H1 (cell line): ENCODE measurements around the gene ELMO1. TPM values are rescaled to one million over a fixed set of nuclear protein-coding genes. Genes with fewer than 3 reads are reported as not detected.

Experiments
- CTCF ChIA-PET: fragments of 300-600 bp; sonication (Branson Sonifier 250); formaldehyde crosslinking; loops from one replicate; lab custom pipeline; 2021; ENCODE audit not compliant: partially characterized antibody; lab: Charles Lee
- POLR2A ChIA-PET: fragments of 300-600 bp; sonication (Branson Sonifier 250); formaldehyde crosslinking; loops from one replicate; lab custom pipeline; 2021; ENCODE audit warnings: inconsistent platforms; ENCODE audit not compliant: partially characterized antibody; lab: Charles Lee
- DNase-seq, 2 experiments: peaks; one replicate each; pipeline versions ENCODE4 v3.0.0 to v3.0.0-alpha.2; 2010 to 2022; ENCODE audit warnings: low spot score in 2 of 2, low read depth in 1 of 2, mixed read lengths in 1 of 2
- FAIRE-seq: peaks from 2 replicates; lab custom pipeline; 2011; peaks lifted over from hg19 to GRCh38; lab: Jason Lieb, UNC
- H2AFZ ChIP-seq: 2 replicates; pipeline ENCODE4 v1.8.1; 2012; ENCODE audit warnings: low read length, inconsistent platforms
- H2AK5ac ChIP-seq: 2 replicates; pipeline ENCODE4 v1.6.1; 2013; ENCODE audit warnings: low read depth, low read length
- H2BK120ac ChIP-seq: replicated peaks from 2 replicates; pipeline ENCODE3; 2013; ENCODE audit warnings: low read depth, low read length, inconsistent platforms
- H2BK12ac ChIP-seq: 2 replicates; pipeline ENCODE4 v1.6.1; 2013; ENCODE audit warnings: low read depth, low read length
- H2BK15ac ChIP-seq: 2 replicates; pipeline ENCODE4 v1.6.1; 2013; ENCODE audit warnings: low read length
- H2BK20ac ChIP-seq: 2 replicates; pipeline ENCODE4 v1.6.1; 2013; ENCODE audit warnings: low read length
- H2BK5ac ChIP-seq: 2 replicates; pipeline ENCODE4 v1.6.1; 2013; ENCODE audit warnings: low read depth, low read length
- H3K14ac ChIP-seq: 2 replicates; pipeline ENCODE4 v1.6.1; 2013; ENCODE audit warnings: inconsistent platforms; ENCODE audit not compliant: insufficient read length
- H3K18ac ChIP-seq: 2 replicates; pipeline ENCODE4 v1.6.1; 2013; ENCODE audit warnings: low read length; ENCODE audit errors: extremely low read depth
- H3K23ac ChIP-seq: 2 replicates; pipeline ENCODE4 v1.6.1; 2013; ENCODE audit warnings: inconsistent platforms; ENCODE audit not compliant: insufficient read length
- H3K23me2 ChIP-seq: 2 replicates; pipeline ENCODE4 v1.6.1; 2013; ENCODE audit warnings: low read depth, low read length
- H3K27ac ChIP-seq: 2 replicates; pipeline ENCODE4 v1.6.1; 2011; ENCODE audit warnings: low read depth, low read length, inconsistent platforms
- H3K27me3 ChIP-seq, 4 experiments: replicated peaks in 1 of 4; 1 replicate in 1 of 4; 2 replicates in 3 of 4; pipeline versions ENCODE4 v1.6.1 to v1.8.1; 2011 to 2013; ENCODE audit warnings: low read length in 3 of 4, mild to moderate bottlenecking in 3 of 4, inconsistent platforms in 2 of 4, mixed read lengths in 2 of 4, moderate library complexity in 1 of 4; ENCODE audit not compliant: control insufficient read depth in 3 of 4, insufficient read depth in 3 of 4; ENCODE audit errors: extremely low read depth in 1 of 4
- H3K36me3 ChIP-seq, 4 experiments: 2 replicates each; pipeline versions ENCODE4 v1.6.1 to v1.8.1; 2011 to 2013; ENCODE audit warnings: mild to moderate bottlenecking in 4 of 4, low read length in 3 of 4, moderate library complexity in 2 of 4, control low read depth in 1 of 4, inconsistent platforms in 1 of 4; ENCODE audit not compliant: insufficient read depth in 4 of 4, control insufficient read depth in 2 of 4
- H3K4ac ChIP-seq: replicated peaks from 2 replicates; pipeline ENCODE3; 2013; ENCODE audit warnings: low read length, low read depth, mixed read lengths, inconsistent platforms; ENCODE audit not compliant: insufficient read length
- H3K4me1 ChIP-seq, 4 experiments: replicated peaks in 1 of 4; 1 replicate in 1 of 4; 2 replicates in 3 of 4; pipeline versions ENCODE4 v1.6.1 to v1.8.1; 2011 to 2013; ENCODE audit warnings: low read length in 3 of 4, inconsistent platforms in 2 of 4, mixed read lengths in 1 of 4; ENCODE audit not compliant: insufficient read depth in 4 of 4, control insufficient read depth in 3 of 4
- H3K4me2 ChIP-seq, 2 experiments: 2 replicates each; pipeline versions ENCODE4 v1.6.1 to v1.8.1; 2011 to 2013; ENCODE audit warnings: low read depth in 2 of 2, low read length in 2 of 2, control low read depth in 1 of 2, inconsistent platforms in 1 of 2, mild to moderate bottlenecking in 1 of 2; ENCODE audit not compliant: insufficient read depth in 1 of 2
- H3K4me3 ChIP-seq, 4 experiments: fragments of 200-600, 300-600 bp in 1 of 4; sonication (generic), shearing (Covaris generic), sonication (Bioruptor Twin) in 1 of 4; 2 replicates each; pipeline versions ENCODE4 v1.5.1 to v1.8.1; 2011 to 2016; ENCODE audit warnings: low read length in 4 of 4, low read depth in 3 of 4, control low read depth in 2 of 4, inconsistent platforms in 2 of 4, mild to moderate bottlenecking in 2 of 4, mixed read lengths in 1 of 4, moderate library complexity in 1 of 4; ENCODE audit not compliant: insufficient read depth in 2 of 4; ENCODE audit errors: extremely low read depth in 1 of 4
- H3K56ac ChIP-seq: replicated peaks from 2 replicates; pipeline ENCODE3; 2013; ENCODE audit warnings: low read depth, mild to moderate bottlenecking, mixed read lengths, low read length, inconsistent platforms; ENCODE audit not compliant: insufficient read length
- H3K79me1 ChIP-seq: 2 replicates; pipeline ENCODE4 v1.6.1; 2013; ENCODE audit warnings: low read depth, low read length, control low read depth
- H3K79me2 ChIP-seq, 2 experiments: 2 replicates each; pipeline versions ENCODE4 v1.6.1 to v1.8.1; 2012 to 2013; ENCODE audit warnings: low read length in 2 of 2, mild to moderate bottlenecking in 2 of 2, inconsistent platforms in 1 of 2; ENCODE audit not compliant: insufficient read depth in 2 of 2, control insufficient read depth in 1 of 2
- H3K9ac ChIP-seq, 4 experiments: replicated peaks in 1 of 4; 1 replicate in 1 of 4; 2 replicates in 3 of 4; pipeline versions ENCODE4 v1.6.1 to v1.8.1; 2011 to 2013; ENCODE audit warnings: low read depth in 3 of 4, low read length in 3 of 4, control low read depth in 2 of 4, mild to moderate bottlenecking in 2 of 4, moderate library complexity in 2 of 4, inconsistent platforms in 1 of 4; ENCODE audit errors: extremely low read depth in 1 of 4
- H3K9me3 ChIP-seq, 2 experiments: 2 replicates each; pipeline versions ENCODE4 v1.6.1 to v1.8.1; 2012 to 2013; ENCODE audit warnings: mild to moderate bottlenecking in 2 of 2, moderate library complexity in 2 of 2, control low read depth in 1 of 2, inconsistent platforms in 1 of 2, low read depth in 1 of 2, low read length in 1 of 2, mixed read lengths in 1 of 2; ENCODE audit not compliant: insufficient read depth in 2 of 2
- H4K20me1 ChIP-seq, 2 experiments: replicated peaks in 1 of 2; 2 replicates each; pipeline versions ENCODE3 to v1.8.1; 2011 to 2013; ENCODE audit warnings: inconsistent platforms in 2 of 2, low read length in 2 of 2, mild to moderate bottlenecking in 1 of 2; ENCODE audit not compliant: insufficient read depth in 2 of 2, control insufficient read depth in 1 of 2
- H4K5ac ChIP-seq: 2 replicates; pipeline ENCODE4 v1.6.1; 2013; ENCODE audit warnings: low read length, low read depth, mixed read lengths, inconsistent platforms; ENCODE audit not compliant: insufficient read length
- H4K8ac ChIP-seq: 2 replicates; pipeline ENCODE4 v1.8.0; 2013; ENCODE audit warnings: mild to moderate bottlenecking, moderate library complexity, low read length, inconsistent platforms; ENCODE audit not compliant: insufficient read depth; ENCODE audit errors: extremely low read depth
- H4K91ac ChIP-seq: replicated peaks from 2 replicates; pipeline ENCODE3; 2013; ENCODE audit warnings: low read length, mixed read lengths, inconsistent platforms; ENCODE audit not compliant: insufficient read length
- CBX8 ChIP-seq: fragments of 300-800, 300-1000 bp; sonication (generic); IDR thresholded peaks from 2 replicates; pipeline ENCODE4 v1.7.1; 2016; ENCODE audit warnings: low read depth, low read length, borderline replicate concordance
- CHD2 ChIP-seq: IDR thresholded peaks from 2 replicates; pipeline ENCODE4 v1.6.1; 2012; ENCODE audit warnings: low read length, improper control_type of control experiment
- EGR1 ChIP-seq: IDR thresholded peaks from 2 replicates; pipeline ENCODE4 v1.6.1; 2011; ENCODE audit warnings: low read depth, low read length, borderline replicate concordance
- HDAC2 ChIP-seq, 2 experiments: fragments of 300-600 bp in 1 of 2; sonication (generic) in 1 of 2; IDR thresholded peaks; 2 replicates each; pipeline ENCODE4 v1.6.1; 2011 to 2012; ENCODE audit warnings: low read depth in 2 of 2, low read length in 2 of 2, mild to moderate bottlenecking in 2 of 2, moderate library complexity in 2 of 2, borderline replicate concordance in 1 of 2, inconsistent platforms in 1 of 2
- JUN ChIP-seq: IDR thresholded peaks from 2 replicates; pipeline ENCODE4 v1.6.1; 2011; ENCODE audit warnings: low read depth, mild to moderate bottlenecking, improper control_type of control experiment, low read length
- MAFK ChIP-seq: IDR thresholded peaks from 2 replicates; pipeline ENCODE4 v1.6.1; 2012; ENCODE audit warnings: low read depth, mild to moderate bottlenecking, improper control_type of control experiment, low read length
- MAX ChIP-seq: IDR thresholded peaks from 2 replicates; pipeline ENCODE4 v1.6.1; 2012; ENCODE audit warnings: inconsistent platforms
- POLR2A ChIP-seq, 2 experiments: IDR thresholded peaks; 1 replicate in 1 of 2; 2 replicates in 1 of 2; pipeline ENCODE4 v1.6.1; 2011; ENCODE audit warnings: low read depth in 2 of 2, low read length in 2 of 2, mild to moderate bottlenecking in 2 of 2; ENCODE audit errors: control extremely low read depth in 1 of 2
- POLR2AphosphoS5 ChIP-seq: IDR thresholded peaks from 2 replicates; pipeline ENCODE4 v1.6.1; 2011; ENCODE audit warnings: low read depth, low read length
- RBBP5 ChIP-seq: IDR thresholded peaks from 2 replicates; pipeline ENCODE4 v1.7.1; 2012; ENCODE audit warnings: low read depth, mild to moderate bottlenecking, inconsistent platforms, low read length, moderate library complexity, borderline replicate concordance
- RFX5 ChIP-seq: IDR thresholded peaks from 2 replicates; pipeline ENCODE4 v1.6.1; 2011; ENCODE audit warnings: low read depth, low read length, improper control_type of control experiment, borderline replicate concordance
- RXRA ChIP-seq: IDR thresholded peaks from 2 replicates; pipeline ENCODE4 v1.6.1; 2011; ENCODE audit warnings: low read depth, mild to moderate bottlenecking, low read length, moderate library complexity; ENCODE audit not compliant: insufficient read depth
- SIX5 ChIP-seq: IDR thresholded peaks from 2 replicates; pipeline ENCODE4 v1.6.1; 2011; ENCODE audit warnings: mild to moderate bottlenecking, low read depth, low read length
- USF2 ChIP-seq: IDR thresholded peaks from 2 replicates; pipeline ENCODE4 v1.6.1; 2011; ENCODE audit warnings: low read length, improper control_type of control experiment
- WGBS, 2 experiments: shearing (Covaris generic) in 1 of 2; methylation state at CpG; one replicate each; pipeline versions ENCODE4 v1.1.6 to v1.1.7; 2013 to 2015; ENCODE audit warnings: low lambda C conversion rate in 2 of 2, mixed read lengths in 2 of 2, inconsistent platforms in 1 of 2, low coverage in 1 of 2, missing lambda C conversion rate in 1 of 2; ENCODE audit not compliant: insufficient replicate concordance in 2 of 2, insufficient coverage in 1 of 2, insufficient read length in 1 of 2; ENCODE audit errors: extremely low coverage in 1 of 2, missing lambda C conversion rate in 1 of 2; 5-methylcytosine and 5-hydroxymethylcytosine counted together
- polyA plus RNA-seq, 7 experiments: library from polyadenylated mRNA; depleted of rRNA in 3 of 7; stranded (reverse) in 5 of 7; unstranded in 2 of 7; fragments of >200 nt in 5 of 7; fragments of 200-250 nt in 2 of 7; gene quantifications; 1 replicate in 5 of 7; 2 replicates in 1 of 7; 4 replicates in 1 of 7; pipeline versions ENCODE4 v1.2.1 to v1.2.3, GENCODE V29; 2011 to 2013; ENCODE audit warnings: missing spikeins in 2 of 7, mixed read lengths in 2 of 7
- total RNA-seq: library from RNA; stranded (reverse); fragmentation: NEBNext Ultra II Directional; extraction: Animal tissue kit (Norgen Biotek cat#: 25700); gene quantifications from 2 replicates; pipeline ENCODE4 v1.2.1, GENCODE V29; 2021

Gene ELMO1
- total and polyA plus RNA-seq, 2 of the 8 experiments (the other 6 are each of a cell fraction or from before 2014, with no cell fraction given): 18.4 to 21.0 TPM

GRCh38 chr7:37359180-37359579, 89.5 kb downstream of the ELMO1 start:
- CTCF ChIA-PET: no interaction called here
- no peaks in the 10 kb centered on the region; the same call in 1 of the 2 replicates for H3K79me1 ChIP-seq
- FAIRE-seq: no peak
- TF ChIP-seq HDAC2 (IDR thresholded peaks at IDR 0.05; ENCODE audit: borderline replicate concordance in 1 of 2, low read depth in 2 of 2, low read length in 2 of 2): no peak
- TF ChIP-seq RBBP5: no peak
- no peak for TF ChIP-seq USF2
- no peak for TF ChIP-seq RFX5
- no peak for TF ChIP-seq EGR1
- TF ChIP-seq JUN: no peak
- TF ChIP-seq RXRA: no peak
- TF ChIP-seq CBX8: no peak
- TF ChIP-seq POLR2A (IDR thresholded peaks at IDR 0.05; ENCODE audit: control extremely low read depth in 1 of 2, low read depth in 2 of 2, low read length in 2 of 2): no peak
- no peak for TF ChIP-seq SIX5
- TF ChIP-seq CHD2: no peak
- TF ChIP-seq MAFK: no peak
- TF ChIP-seq POLR2AphosphoS5: no peak
- TF ChIP-seq MAX: no peak

More at GRCh38 chr7:37359180-37359579, 89.5 kb downstream of the ELMO1 start:
- POLR2A ChIA-PET: no interaction called here
- no peaks in the 10 kb centered on the region for H3K27me3 ChIP-seq
- DNase-seq: no peak
- H4K20me1 ChIP-seq: no peaks in the 10 kb centered on the region
- H3K23ac ChIP-seq: no peak overlapping the region
- no peak overlapping the region for H2BK120ac ChIP-seq
- H3K23me2 ChIP-seq: no peaks in the 10 kb centered on the region; the same call in 1 of the 2 replicates
- H3K4me2 ChIP-seq: no peak overlapping the region
- H3K18ac ChIP-seq: no peak overlapping the region
- H2BK12ac ChIP-seq: no peak overlapping the region
- no peak overlapping the region for H3K56ac ChIP-seq
- no peak overlapping the region for H3K27ac ChIP-seq
- H2BK15ac ChIP-seq: no peak overlapping the region
- H3K9ac ChIP-seq: no peak overlapping the region
- H3K14ac ChIP-seq: no peak overlapping the region
- no peak overlapping the region for H4K8ac ChIP-seq
- no peak overlapping the region for H2BK20ac ChIP-seq
- H2AK5ac ChIP-seq: no peak overlapping the region
- H2AFZ ChIP-seq: no peak overlapping the region
- H3K4ac ChIP-seq: no peak overlapping the region
- WGBS, 2 experiments: 84% methylated on average over 2 of the region's 2 CpGs; no CpG with 5 or more reads in 1 of the 2 experiments
- H4K91ac ChIP-seq: no peak overlapping the region
- no peaks in the 10 kb centered on the region for H3K9me3 ChIP-seq
- H2BK5ac ChIP-seq: no peak overlapping the region
- no peaks in the 10 kb centered on the region for H3K36me3 ChIP-seq
- no peak overlapping the region for H3K4me3 ChIP-seq
- H3K4me1 ChIP-seq: peaks cover 2 to 11% (median 6%) of the 10 kb centered on the region in 4 experiments; a peak in 5 of 7 replicates
- H3K79me2 ChIP-seq: peaks cover 0 to 3% of the 10 kb centered on the region in 2 experiments; a peak in 1 of 4 replicates
- H4K5ac ChIP-seq: no peak overlapping the region
